Measurements from ENCODE around the gene CHML.

Gene CHML

GRCh38 chr1:241617426-241617825, 22.7 kb downstream of the CHML start:
- TF ChIP-seq TCF12 (IDR thresholded peaks at IDR 0.05; ENCODE audit: low read depth) (no peak), NFIC (IDR thresholded peaks at IDR 0.05) (no peak), TEAD4 (IDR thresholded peaks at IDR 0.05) (no peak), MAX (IDR thresholded peaks at IDR 0.05) (no peak), EGR1 (IDR thresholded peaks at IDR 0.05) (no peak), EP300 (IDR thresholded peaks at IDR 0.05; ENCODE audit: borderline replicate concordance) (no peak), REST (IDR thresholded peaks at IDR 0.05; ENCODE audit: low read depth) (no peak), RAD21 (IDR thresholded peaks at IDR 0.05; ENCODE audit: low read depth) (no peak), FOXM1 (IDR thresholded peaks at IDR 0.05; ENCODE audit: borderline replicate concordance, low read depth) (no peak), YY1 (IDR thresholded peaks at IDR 0.05; ENCODE audit: low read depth) (no peak), ZBTB7A (IDR thresholded peaks at IDR 0.05; ENCODE audit: low read depth) (no peak)

GRCh38 chr1:241615043-241615974, 24.9 kb downstream of the CHML start:
- TF ChIP-seq EGR1 (IDR thresholded peaks at IDR 0.05) (no peak), MAX (IDR thresholded peaks at IDR 0.05) (no peak), FOXM1 (IDR thresholded peaks at IDR 0.05; ENCODE audit: borderline replicate concordance, low read depth) (no peak), CEBPB (IDR thresholded peaks at IDR 0.05) (no peak), EP300 (IDR thresholded peaks at IDR 0.05; ENCODE audit: borderline replicate concordance) (no peak), YY1 (IDR thresholded peaks at IDR 0.05; ENCODE audit: low read depth) (no peak), TAF1 (IDR thresholded peaks at IDR 0.05; ENCODE audit: low read depth) (no peak), NFIC (IDR thresholded peaks at IDR 0.05) (no peak), ZBTB7A (IDR thresholded peaks at IDR 0.05; ENCODE audit: low read depth) (no peak), RAD21 (IDR thresholded peaks at IDR 0.05; ENCODE audit: low read depth) (no peak), USF1 (IDR thresholded peaks at IDR 0.05) (no peak), TCF12 (IDR thresholded peaks at IDR 0.05; ENCODE audit: low read depth) (no peak), TEAD4 (IDR thresholded peaks at IDR 0.05) (no peak), CREB1 (IDR thresholded peaks at IDR 0.05; ENCODE audit: low read depth) (no peak), REST (IDR thresholded peaks at IDR 0.05; ENCODE audit: low read depth) (no peak)

GRCh38 chr1:241614572-241614971, 25.6 kb downstream of the CHML start:
- TF ChIP-seq TEAD4 (IDR thresholded peaks at IDR 0.05): no peak
- TF ChIP-seq ZBTB7A (IDR thresholded peaks at IDR 0.05; ENCODE audit: low read depth): no peak
- no peak for TF ChIP-seq RAD21 (IDR thresholded peaks at IDR 0.05; ENCODE audit: low read depth)
- TF ChIP-seq YY1 (IDR thresholded peaks at IDR 0.05; ENCODE audit: low read depth): no peak
- TF ChIP-seq EP300 (IDR thresholded peaks at IDR 0.05; ENCODE audit: borderline replicate concordance): no peak
- TF ChIP-seq EGR1 (IDR thresholded peaks at IDR 0.05): no peak
- TF ChIP-seq TAF1 (IDR thresholded peaks at IDR 0.05; ENCODE audit: low read depth): no peak
- TF ChIP-seq REST (IDR thresholded peaks at IDR 0.05; ENCODE audit: low read depth): no peak
- TF ChIP-seq MAX (IDR thresholded peaks at IDR 0.05): no peak
- TF ChIP-seq USF1 (IDR thresholded peaks at IDR 0.05): no peak
- no peak for TF ChIP-seq TCF12 (IDR thresholded peaks at IDR 0.05; ENCODE audit: low read depth)
- TF ChIP-seq FOXM1 (IDR thresholded peaks at IDR 0.05; ENCODE audit: borderline replicate concordance, low read depth): no peak

Data from Ishikawa (cell line).